Left lung (tissue), 10 donors: Measurements from ENCODE around the gene C6orf163. TPM values are rescaled to one million over a fixed set of nuclear protein-coding genes. Genes with fewer than 3 reads are reported as not detected.

Source experiments
- ATAC-seq: fragments of 200-7000 bp; cut with Tn5 transposase; one replicate; pipeline ENCODE4 v1.9.1; 2020; ENCODE audit warnings: moderate library complexity
- DNase-seq, 4 donors: peaks; one replicate each; pipeline ENCODE4 v3.0.0-alpha.2; 2013 to 2020
- H3K27ac ChIP-seq, 2 donors: fragments of 200-600 bp; sonication (generic) in 1 of 2; one replicate each; pipeline versions ENCODE4 v1.5.0 to v1.8.0; 2020 to 2021
- H3K27me3 ChIP-seq, 2 donors: fragments of 200-600 bp; sonication (generic) in 1 of 2; one replicate each; pipeline versions ENCODE4 v1.5.0 to v1.8.0; 2020 to 2021
- H3K36me3 ChIP-seq, 2 donors: fragments of 200-600 bp; sonication (generic) in 1 of 2; one replicate each; pipeline versions ENCODE4 v1.5.0 to v1.8.0; 2020 to 2021
- H3K4me1 ChIP-seq, 2 donors: fragments of 200-600 bp; one replicate each; pipeline ENCODE4 v1.8.0; 2021
- H3K4me3 ChIP-seq, 2 donors: fragments of 200-600 bp; sonication (generic) in 1 of 2; one replicate each; pipeline versions ENCODE4 v1.5.0 to v1.8.0; 2020 to 2021; ENCODE audit warnings: mild to moderate bottlenecking in 1 of 2
- H3K9me3 ChIP-seq, 2 donors: fragments of 200-600 bp; sonication (generic) in 1 of 2; one replicate each; pipeline versions ENCODE4 v1.5.0 to v1.8.0; 2020 to 2021
- CTCF ChIP-seq, 2 donors: fragments of 200-600 bp; sonication (generic) in 1 of 2; IDR thresholded peaks; one replicate each; pipeline versions ENCODE4 v1.5.0 to v1.8.0; 2021; ENCODE audit warnings: antibody characterized with exemption in 2 of 2
- intact Hi-C, 2 donors: fragments of 100-400 bp; cut with DNase I; formaldehyde crosslinking; loops; one replicate each; pipeline versions ENCODE4 v1.11.2 to v1.14.2; 2022
- polyA plus RNA-seq, 6 donors: library from polyadenylated mRNA; unstranded; fragments of 120-200 nt; gene quantifications; one replicate each; pipeline ENCODE4 v1.2.1, GENCODE V29; 2013; ENCODE audit not compliant: insufficient read length in 6 of 6
- total RNA-seq, 2 donors: library from RNA; stranded (reverse); fragmentation: NEBNext Ultra II Directional; extraction: Animal tissue kit (Norgen Biotek cat#: 25700); gene quantifications; one replicate each; pipeline ENCODE4 v1.2.1, GENCODE V29; 2021
- donor health status: DM: no; HTN: yes; CAD: no.
- donor health status: DM: no; HTN: no; CAD: no.

The C6orf163 gene
- total and polyA plus RNA-seq, 8 donors: 2.1 to 8.6 (median 5.9) TPM

DNA sequence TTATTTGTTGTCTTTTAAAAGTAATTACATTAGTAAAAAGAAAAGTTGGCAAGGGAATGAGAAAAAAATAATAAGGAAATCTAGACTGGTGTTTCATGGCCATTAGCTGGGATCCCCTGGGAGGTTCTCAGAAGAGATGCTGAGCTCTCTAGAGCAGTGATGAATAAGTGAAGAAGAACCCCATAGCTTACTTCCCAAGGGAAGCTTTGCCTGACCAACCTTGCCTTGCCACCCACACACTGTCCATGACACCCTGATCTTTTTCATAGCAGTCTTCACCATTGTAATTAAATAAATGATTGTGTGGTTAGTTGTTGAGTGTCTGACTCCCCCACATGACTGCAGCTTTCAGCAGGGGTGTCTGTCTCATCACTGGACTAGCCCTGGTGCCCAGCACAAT is 5.9 kb downstream of the C6orf163 start:
- intact Hi-C loops: no loop called here
- no peaks in the 10 kb centered on the region for H3K36me3 ChIP-seq

GRCh38 chr6:87351583-87351982 is 7.0 kb downstream of the C6orf163 start:
- Histone ChIP-seq H3K27me3 (no peaks in the 10 kb centered on the region), H3K4me1 (no peaks in the 10 kb centered on the region), H3K36me3 (no peaks in the 10 kb centered on the region), H3K27ac (no peak overlapping the region), H3K9me3 (no peaks in the 10 kb centered on the region), H3K4me3 (no peak overlapping the region)
- DNase-seq (no peak), ATAC-seq (no peak)
- intact Hi-C loops: no loop called here
- TF ChIP-seq CTCF (IDR thresholded peaks at IDR 0.05): no peak

More for the DNA sequence above, 5.9 kb downstream of the C6orf163 start:
- no peak for ATAC-seq
- no peaks in the 10 kb centered on the region for H3K9me3 ChIP-seq
- H3K4me3 ChIP-seq: no peak overlapping the region
- no peaks in the 10 kb centered on the region for H3K27me3 ChIP-seq
- no peaks in the 10 kb centered on the region for H3K4me1 ChIP-seq
- no peak for TF ChIP-seq CTCF (IDR thresholded peaks at IDR 0.05)
- DNase-seq: no peak
- no peak overlapping the region for H3K27ac ChIP-seq

- H3K9me3 ChIP-seq: no peaks in the 10 kb centered on the region
- ATAC-seq (no peak), DNase-seq (no peak)
- TF ChIP-seq CTCF (IDR thresholded peaks at IDR 0.05): no peak
- H3K27me3 ChIP-seq: no peaks in the 10 kb centered on the region
- H3K4me1 ChIP-seq: no peaks in the 10 kb centered on the region
- H3K4me3 ChIP-seq: no peak overlapping the region
- H3K36me3 ChIP-seq: no peaks in the 10 kb centered on the region
- H3K27ac ChIP-seq: no peak overlapping the region
- intact Hi-C loops: no loop called here
Measured at GRCh38 chr6:87356181-87356580, 11.6 kb downstream of the C6orf163 start.

GRCh38 chr6:87357479-87358196 is 13.0 kb downstream of the C6orf163 start:
- TF ChIP-seq CTCF (IDR thresholded peaks at IDR 0.05): no peak
- Histone ChIP-seq H3K9me3 (no peaks in the 10 kb centered on the region), H3K27ac (no peak overlapping the region), H3K27me3 (no peaks in the 10 kb centered on the region), H3K4me1 (no peaks in the 10 kb centered on the region), H3K36me3 (no peaks in the 10 kb centered on the region), H3K4me3 (no peak overlapping the region)
- ATAC-seq: no peak
- intact Hi-C loops: no loop called here
- no peak for DNase-seq

- DNase-seq: no peak
- no peak for ATAC-seq
- Histone ChIP-seq H3K27me3 (no peaks in the 10 kb centered on the region), H3K36me3 (no peaks in the 10 kb centered on the region), H3K4me1 (no peaks in the 10 kb centered on the region), H3K9me3 (peaks cover 0 to 6% of the 10 kb centered on the region in 2 donors), H3K27ac (no peak overlapping the region), H3K4me3 (no peak overlapping the region)
- TF ChIP-seq CTCF (IDR thresholded peaks at IDR 0.05): no peak
- intact Hi-C loops: no loop called here
Measured at GRCh38 chr6:87364602-87365252, 20.1 kb downstream of the C6orf163 start.
